Cardiac fibroblast (primary cell): ENCODE data around the gene EFNB1.

ENCODE experiments used
- DNase-seq, 2 donors: peaks; one replicate each; pipeline versions ENCODE4 v3.0.0 to v3.0.0-alpha.2; 2010; ENCODE audit warnings: low read depth in 2 of 2
- H3K4me3 ChIP-seq, 2 donors: replicated peaks in 1 of 2; 1 replicate in 1 of 2; 2 replicates in 1 of 2; pipeline ENCODE4 v1.5.1; 2011; ENCODE audit warnings: low read depth in 2 of 2, low read length in 2 of 2, mild to moderate bottlenecking in 2 of 2, moderate library complexity in 1 of 2
- CTCF ChIP-seq: IDR thresholded peaks from one replicate; pipeline ENCODE4 v1.5.1; 2011; ENCODE audit warnings: low read depth, mild to moderate bottlenecking, low read length, inconsistent platforms

The EFNB1 gene

GRCh38 chrX:68829582-68830418, 979 bp downstream of the EFNB1 start:
- no peak for TF ChIP-seq CTCF
- peak overlapping the region; percentile 70 to 94 for H3K4me3 ChIP-seq
- peak; percentile 27 to 40 for DNase-seq

GRCh38 chrX:68830419-68831404, 1.9 kb downstream of the EFNB1 start:
- peak overlapping the region; percentile 70 to 94 for H3K4me3 ChIP-seq
- no peak for TF ChIP-seq CTCF
- DNase-seq: no peak

- peak overlapping the region; percentile 70 to 94 for H3K4me3 ChIP-seq
- no peak for DNase-seq
- TF ChIP-seq CTCF: no peak
Observed at GRCh38 chrX:68831405-68832100, 2.7 kb downstream of the EFNB1 start.

GRCh38 chrX:68832101-68832416, 3.2 kb downstream of the EFNB1 start:
- no peak for TF ChIP-seq CTCF
- peak; percentile 78 to 80 for DNase-seq
- peak overlapping the region; percentile 70 to 94 for H3K4me3 ChIP-seq

GRCh38 chrX:68832516-68833447, 4.0 kb downstream of the EFNB1 start:
- peak overlapping the region; percentile 70 to 94 for H3K4me3 ChIP-seq
- no peak for TF ChIP-seq CTCF
- DNase-seq: no peak
